Osteoblast (primary cell): ENCODE results near the gene EME1. TPM values are rescaled to one million over a fixed set of nuclear protein-coding genes. Genes with fewer than 3 reads are reported as not detected.

Source experiments
- DNase-seq: peaks from one replicate; pipeline ENCODE4 v3.0.0; 2011; ENCODE audit warnings: low spot score, mixed read lengths; ENCODE audit not compliant: insufficient read length; ENCODE audit errors: missing footprints
- H2AFZ ChIP-seq: 2 replicates; pipeline ENCODE4 v1.6.0; 2011; ENCODE audit warnings: mild to moderate bottlenecking, low read length
- H3K27ac ChIP-seq: 2 replicates; pipeline ENCODE4 v1.5.1; 2011; ENCODE audit warnings: mild to moderate bottlenecking, low read depth, low read length, moderate library complexity
- H3K27me3 ChIP-seq: 2 replicates; pipeline ENCODE4 v1.6.0; 2012; ENCODE audit warnings: mild to moderate bottlenecking, control low read depth, inconsistent platforms, low read length, moderate library complexity; ENCODE audit not compliant: insufficient read depth
- H3K36me3 ChIP-seq: 2 replicates; pipeline ENCODE4 v1.5.1; 2011; ENCODE audit warnings: mild to moderate bottlenecking, low read length, control low read depth, moderate library complexity; ENCODE audit not compliant: insufficient read depth
- H3K4me1 ChIP-seq: 2 replicates; pipeline ENCODE4 v1.5.1; 2011; ENCODE audit warnings: mild to moderate bottlenecking, low read length, control low read depth, moderate library complexity; ENCODE audit not compliant: insufficient read depth
- H3K4me2 ChIP-seq: 2 replicates; pipeline ENCODE4 v1.6.0; 2011; ENCODE audit warnings: mild to moderate bottlenecking, low read length; ENCODE audit not compliant: insufficient read depth
- H3K4me3 ChIP-seq: fragments of 200-600 bp; sonication (generic); 3 replicates; pipeline ENCODE4 v1.5.1; 2012; ENCODE audit warnings: mild to moderate bottlenecking, low read length, inconsistent platforms; ENCODE audit not compliant: insufficient read depth
- H3K79me2 ChIP-seq: 2 replicates; pipeline ENCODE4 v1.6.0; 2012; ENCODE audit warnings: mild to moderate bottlenecking, low read length, control low read depth, inconsistent platforms; ENCODE audit not compliant: insufficient read depth
- H3K9me3 ChIP-seq: 2 replicates; pipeline ENCODE4 v1.5.1; 2011; ENCODE audit warnings: low read depth, low read length, control low read depth
- H4K20me1 ChIP-seq: 2 replicates; pipeline ENCODE4 v1.6.0; 2012; ENCODE audit warnings: mild to moderate bottlenecking, low read length, control low read depth; ENCODE audit not compliant: insufficient read depth
- total RNA-seq: library from RNA; depleted of rRNA; stranded (reverse); fragments of >200 nt; gene quantifications from 2 replicates; pipeline ENCODE4 v1.2.3, GENCODE V29; 2012
- TF ChIP-seq, protein P1 (sequence below): IDR thresholded peaks from 2 replicates; pipeline ENCODE4 v1.5.1; 2011; ENCODE audit warnings: mild to moderate bottlenecking, low read depth, low read length, moderate library complexity; ENCODE audit errors: extremely low read depth

Gene EME1
- total RNA-seq, 1 donor: 0.72 TPM

GRCh38 chr17:50361561-50362480 is 11.2 kb upstream of the EME1 start:
- peak; percentile 97 for DNase-seq
- Histone ChIP-seq H3K27ac (no peak overlapping the region), H3K36me3 (peaks cover 46% of the 10 kb centered on the region), H4K20me1 (peaks cover 25% of the 10 kb centered on the region), H3K9me3 (no peaks in the 10 kb centered on the region), H3K79me2 (no peaks in the 10 kb centered on the region), H2AFZ (no peak overlapping the region), H3K4me2 (peak overlapping the region; percentile 50), H3K4me3 (no peak overlapping the region), H3K27me3 (no peaks in the 10 kb centered on the region), H3K4me1 (peaks cover 13% of the 10 kb centered on the region)
- TF ChIP-seq, protein P1, sequence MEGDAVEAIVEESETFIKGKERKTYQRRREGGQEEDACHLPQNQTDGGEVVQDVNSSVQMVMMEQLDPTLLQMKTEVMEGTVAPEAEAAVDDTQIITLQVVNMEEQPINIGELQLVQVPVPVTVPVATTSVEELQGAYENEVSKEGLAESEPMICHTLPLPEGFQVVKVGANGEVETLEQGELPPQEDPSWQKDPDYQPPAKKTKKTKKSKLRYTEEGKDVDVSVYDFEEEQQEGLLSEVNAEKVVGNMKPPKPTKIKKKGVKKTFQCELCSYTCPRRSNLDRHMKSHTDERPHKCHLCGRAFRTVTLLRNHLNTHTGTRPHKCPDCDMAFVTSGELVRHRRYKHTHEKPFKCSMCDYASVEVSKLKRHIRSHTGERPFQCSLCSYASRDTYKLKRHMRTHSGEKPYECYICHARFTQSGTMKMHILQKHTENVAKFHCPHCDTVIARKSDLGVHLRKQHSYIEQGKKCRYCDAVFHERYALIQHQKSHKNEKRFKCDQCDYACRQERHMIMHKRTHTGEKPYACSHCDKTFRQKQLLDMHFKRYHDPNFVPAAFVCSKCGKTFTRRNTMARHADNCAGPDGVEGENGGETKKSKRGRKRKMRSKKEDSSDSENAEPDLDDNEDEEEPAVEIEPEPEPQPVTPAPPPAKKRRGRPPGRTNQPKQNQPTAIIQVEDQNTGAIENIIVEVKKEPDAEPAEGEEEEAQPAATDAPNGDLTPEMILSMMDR: peak; percentile 91

GRCh38 chr17:50362661-50363060 is 10.4 kb upstream of the EME1 start:
- Histone ChIP-seq H3K9me3 (no peaks in the 10 kb centered on the region), H3K4me1 (peaks cover 13% of the 10 kb centered on the region), H3K4me3 (no peak overlapping the region), H3K4me2 (peak overlapping the region; percentile 50), H3K27ac (no peak overlapping the region), H3K79me2 (no peaks in the 10 kb centered on the region), H4K20me1 (peaks cover 19% of the 10 kb centered on the region), H3K36me3 (peaks cover 39% of the 10 kb centered on the region), H3K27me3 (no peaks in the 10 kb centered on the region), H2AFZ (no peak overlapping the region)
- DNase-seq: peak; percentile 51
- TF ChIP-seq, protein P1: no peak

GRCh38 chr17:50363217-50364060 is 9.6 kb upstream of the EME1 start:
- Histone ChIP-seq H4K20me1 (peaks cover 17% of the 10 kb centered on the region), H3K4me3 (no peak overlapping the region), H3K79me2 (no peaks in the 10 kb centered on the region), H3K4me1 (peaks cover 13% of the 10 kb centered on the region), H3K27me3 (no peaks in the 10 kb centered on the region), H3K4me2 (no peak overlapping the region), H3K27ac (no peak overlapping the region), H2AFZ (no peak overlapping the region), H3K36me3 (peaks cover 39% of the 10 kb centered on the region), H3K9me3 (no peaks in the 10 kb centered on the region)
- peak; percentile 94 for DNase-seq
- TF ChIP-seq, protein P1: no peak
